ENCODE results near the gene C1orf105. TPM values are rescaled to one million over a fixed set of nuclear protein-coding genes. Genes with fewer than 3 reads are reported as not detected.

C1orf105 gene
- total and polyA plus RNA-seq, 2 of the 8 experiments (the other 6 are each of a cell fraction or from before 2014, with no cell fraction given): not detected

DNA sequence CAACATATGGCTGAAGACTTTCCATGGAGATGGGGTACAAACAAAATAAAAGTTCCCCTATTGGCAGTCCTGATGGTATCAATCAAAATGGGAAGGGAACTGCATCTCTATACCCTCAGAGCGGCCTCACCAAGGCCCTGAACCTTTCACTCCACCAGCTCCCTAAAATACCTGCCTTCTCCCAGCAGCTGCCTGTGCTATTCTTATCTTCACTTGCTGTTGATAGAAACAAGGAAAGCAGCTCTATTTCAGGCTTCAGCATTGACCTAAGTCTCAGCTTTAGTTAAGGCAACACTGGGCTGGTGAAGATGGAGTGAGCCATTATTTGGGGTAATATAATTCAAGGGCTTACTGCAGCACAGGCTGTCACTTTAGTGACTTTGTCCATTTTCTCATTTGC lies 45.1 kb downstream of the C1orf105 start:
- POLR2A ChIA-PET (ENCODE audit: partially characterized antibody): no interaction called here
- Histone ChIP-seq H3K14ac (ENCODE audit: insufficient read length) (no peak overlapping the region), H3K27me3 (replicated peaks in 1 of 4; ENCODE audit: control insufficient read depth in 3 of 4, extremely low read depth in 1 of 4, insufficient read depth in 3 of 4, low read length in 3 of 4) (no peaks in the 10 kb centered on the region), H2BK15ac (ENCODE audit: low read length) (no peak overlapping the region), H2BK20ac (ENCODE audit: low read length) (no peak overlapping the region), H4K5ac (ENCODE audit: insufficient read length, low read depth, low read length) (no peak overlapping the region), H3K4me3 (ENCODE audit: extremely low read depth in 1 of 4, insufficient read depth in 2 of 4, low read depth in 3 of 4, low read length in 4 of 4) (no peak overlapping the region), H3K27ac (ENCODE audit: low read depth, low read length) (no peak overlapping the region), H4K8ac (ENCODE audit: extremely low read depth, insufficient read depth, low read length) (no peak overlapping the region), H2BK5ac (ENCODE audit: low read depth, low read length) (no peak overlapping the region), H2AK5ac (ENCODE audit: low read depth, low read length) (no peak overlapping the region), H3K36me3 (ENCODE audit: control insufficient read depth in 2 of 4, insufficient read depth in 4 of 4, low read length in 3 of 4) (no peaks in the 10 kb centered on the region), H2AFZ (ENCODE audit: low read length) (no peak overlapping the region), H4K91ac (replicated peaks; ENCODE audit: insufficient read length, low read length) (no peak overlapping the region), H3K9ac (replicated peaks in 1 of 4; ENCODE audit: extremely low read depth in 1 of 4, low read depth in 3 of 4, low read length in 3 of 4) (no peak overlapping the region), H2BK120ac (replicated peaks; ENCODE audit: low read depth, low read length) (no peak overlapping the region), H3K4me1 (replicated peaks in 1 of 4; ENCODE audit: control insufficient read depth in 3 of 4, insufficient read depth in 4 of 4, low read length in 3 of 4) (no peaks in the 10 kb centered on the region), H3K56ac (replicated peaks; ENCODE audit: insufficient read length, low read depth, low read length) (no peak overlapping the region), H3K79me1 (ENCODE audit: low read depth, low read length) (no peaks in the 10 kb centered on the region), H3K9me3 (ENCODE audit: insufficient read depth in 2 of 2, low read depth in 1 of 2, low read length in 1 of 2) (no peaks in the 10 kb centered on the region), H4K20me1 (replicated peaks in 1 of 2; ENCODE audit: control insufficient read depth in 1 of 2, insufficient read depth in 2 of 2, low read length in 2 of 2) (no peaks in the 10 kb centered on the region), H3K23ac (ENCODE audit: insufficient read length) (no peak overlapping the region), H3K79me2 (ENCODE audit: control insufficient read depth in 1 of 2, insufficient read depth in 2 of 2, low read length in 2 of 2) (no peaks in the 10 kb centered on the region), H2BK12ac (ENCODE audit: low read depth, low read length) (no peak overlapping the region), H3K4me2 (ENCODE audit: insufficient read depth in 1 of 2, low read depth in 2 of 2, low read length in 2 of 2) (no peak overlapping the region), H3K23me2 (ENCODE audit: low read depth, low read length) (no peaks in the 10 kb centered on the region; the same call in 1 of the 2 replicates), H3K4ac (replicated peaks; ENCODE audit: insufficient read length, low read depth, low read length) (no peak overlapping the region), H3K18ac (ENCODE audit: extremely low read depth, low read length) (no peak overlapping the region)
- CTCF ChIA-PET (ENCODE audit: partially characterized antibody): interaction anchor here (1.3 to 1.6 kb wide), 2 partner anchors 21 to 263 kb away, joined by 3 to 4 read pairs; no protein-coding TSS in a partner anchor
- 94% methylated on average over 1 of the region's 1 CpG; no CpG with 5 or more reads in 1 of the 2 experiments for WGBS, 2 experiments (ENCODE audit: extremely low coverage in 1 of 2, insufficient coverage in 1 of 2, insufficient read length in 1 of 2, insufficient replicate concordance in 2 of 2, low coverage in 1 of 2, low lambda C conversion rate in 2 of 2, missing lambda C conversion rate in 1 of 2)
- FAIRE-seq: no peak
- DNase-seq (ENCODE audit: low read depth in 1 of 2, low spot score in 2 of 2): no peak
- TF ChIP-seq CHD1 (IDR thresholded peaks at IDR 0.05; ENCODE audit: low read depth, low read length) (no peak), POU5F1 (IDR thresholded peaks at IDR 0.05; ENCODE audit: low read depth, low read length) (no peak), BCL11A (IDR thresholded peaks at IDR 0.05; ENCODE audit: low read depth in 2 of 2, low read length in 2 of 2) (no peak), GABPA (IDR thresholded peaks at IDR 0.05; ENCODE audit: borderline replicate concordance, insufficient read depth, low read length) (no peak)
